ENCODE data around the gene RIC3.

DNA sequence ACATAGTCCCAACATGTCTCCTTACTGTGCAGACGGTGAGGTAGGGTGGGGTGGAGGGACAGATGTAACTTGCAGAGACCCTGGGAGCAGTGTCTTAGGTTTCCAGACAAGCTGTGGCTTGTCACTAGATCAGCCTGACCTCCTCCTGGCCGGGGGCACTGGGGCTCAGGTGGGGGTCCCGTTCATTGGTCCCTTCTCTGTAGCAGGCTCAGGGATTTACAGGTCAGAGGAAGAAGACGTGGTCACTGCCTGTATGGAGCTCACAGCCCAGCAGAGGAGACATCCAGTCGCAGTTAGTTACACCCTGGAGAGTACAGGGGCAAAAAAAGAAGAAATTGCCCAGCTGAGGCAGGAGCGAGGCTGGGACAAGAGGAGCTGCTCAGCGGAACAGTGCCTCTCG is 109.8 kb downstream of the RIC3 start:
- TF ChIP-seq, protein P1, sequence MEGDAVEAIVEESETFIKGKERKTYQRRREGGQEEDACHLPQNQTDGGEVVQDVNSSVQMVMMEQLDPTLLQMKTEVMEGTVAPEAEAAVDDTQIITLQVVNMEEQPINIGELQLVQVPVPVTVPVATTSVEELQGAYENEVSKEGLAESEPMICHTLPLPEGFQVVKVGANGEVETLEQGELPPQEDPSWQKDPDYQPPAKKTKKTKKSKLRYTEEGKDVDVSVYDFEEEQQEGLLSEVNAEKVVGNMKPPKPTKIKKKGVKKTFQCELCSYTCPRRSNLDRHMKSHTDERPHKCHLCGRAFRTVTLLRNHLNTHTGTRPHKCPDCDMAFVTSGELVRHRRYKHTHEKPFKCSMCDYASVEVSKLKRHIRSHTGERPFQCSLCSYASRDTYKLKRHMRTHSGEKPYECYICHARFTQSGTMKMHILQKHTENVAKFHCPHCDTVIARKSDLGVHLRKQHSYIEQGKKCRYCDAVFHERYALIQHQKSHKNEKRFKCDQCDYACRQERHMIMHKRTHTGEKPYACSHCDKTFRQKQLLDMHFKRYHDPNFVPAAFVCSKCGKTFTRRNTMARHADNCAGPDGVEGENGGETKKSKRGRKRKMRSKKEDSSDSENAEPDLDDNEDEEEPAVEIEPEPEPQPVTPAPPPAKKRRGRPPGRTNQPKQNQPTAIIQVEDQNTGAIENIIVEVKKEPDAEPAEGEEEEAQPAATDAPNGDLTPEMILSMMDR (IDR thresholded peaks at IDR 0.05), result no peak
- TF ChIP-seq POLR2A (IDR thresholded peaks at IDR 0.05) (no peak), POLR2AphosphoS5 (IDR thresholded peaks at IDR 0.05) (no peak), EP300 (IDR thresholded peaks at IDR 0.05) (no peak)
